AG04450 (cell line): ENCODE results near the gene L3MBTL1. TPM values are rescaled to one million over a fixed set of nuclear protein-coding genes. Genes with fewer than 3 reads are reported as not detected.

Experiments
- CTCF ChIA-PET: fragments of 300-600, 350-600 bp; formaldehyde crosslinking; extraction: SDS; loops from one replicate; lab custom pipeline; 2022; ENCODE audit warnings: antibody characterized with exemption, inconsistent platforms; lab: Charles Lee
- POLR2A ChIA-PET: fragments of 350-600 bp; formaldehyde crosslinking; extraction: SDS; loops from one replicate; lab custom pipeline; 2021; ENCODE audit warnings: antibody characterized with exemption, inconsistent platforms; lab: Yijun Ruan, JAX
- DNase-seq: peaks from one replicate; pipeline ENCODE4 v3.0.0-alpha.2; 2011; ENCODE audit warnings: low read depth, low spot score
- H3K27ac ChIP-seq: one replicate; pipeline ENCODE4 v1.5.1; 2012; ENCODE audit warnings: low read depth, low read length, control low read depth
- H3K27me3 ChIP-seq: one replicate; pipeline ENCODE4 v1.6.0; 2012; ENCODE audit warnings: low read length; ENCODE audit not compliant: control insufficient read depth, insufficient read depth
- H3K4me3 ChIP-seq: 2 replicates; pipeline ENCODE4 v1.5.1; 2011; ENCODE audit warnings: mild to moderate bottlenecking, low read depth, low read length, control low read depth
- H3K9me3 ChIP-seq: 2 replicates; pipeline ENCODE4 v1.5.1; 2012; ENCODE audit warnings: low read length; ENCODE audit not compliant: control insufficient read depth, insufficient read depth
- polyA plus RNA-seq: library from polyadenylated mRNA; depleted of rRNA; stranded (reverse); fragments of >200 nt; gene quantifications from 2 replicates; pipeline ENCODE4 v1.2.3, GENCODE V29; 2011
- TF ChIP-seq, protein P1 (sequence below): IDR thresholded peaks from 2 replicates; pipeline ENCODE4 v1.5.1; 2011; ENCODE audit warnings: low read depth, low read length, control low read depth, inconsistent platforms

The L3MBTL1 gene
- polyA plus RNA-seq, 1 experiment: 3.0 TPM

DNA sequence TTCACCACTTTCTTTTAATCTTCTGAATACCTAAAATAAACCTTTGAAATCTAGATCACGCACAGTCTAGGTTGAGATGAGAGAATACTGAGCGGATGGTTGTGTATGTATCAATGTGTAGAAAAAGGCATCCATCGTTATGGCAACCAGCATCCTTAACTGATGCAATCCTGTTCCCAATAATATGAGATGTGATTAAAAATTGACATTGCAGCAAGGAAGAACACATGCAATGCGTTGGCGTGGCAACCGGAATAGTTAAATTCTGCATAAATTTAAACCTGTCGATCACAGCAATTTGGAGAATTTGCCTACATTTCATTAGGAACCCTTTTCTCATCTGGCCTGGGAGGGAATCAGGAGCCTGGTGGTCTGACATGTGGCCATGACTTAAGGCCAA is 1.3 kb upstream of the L3MBTL1 start:
- CTCF ChIA-PET: no interaction called here
- TF ChIP-seq, protein P1, sequence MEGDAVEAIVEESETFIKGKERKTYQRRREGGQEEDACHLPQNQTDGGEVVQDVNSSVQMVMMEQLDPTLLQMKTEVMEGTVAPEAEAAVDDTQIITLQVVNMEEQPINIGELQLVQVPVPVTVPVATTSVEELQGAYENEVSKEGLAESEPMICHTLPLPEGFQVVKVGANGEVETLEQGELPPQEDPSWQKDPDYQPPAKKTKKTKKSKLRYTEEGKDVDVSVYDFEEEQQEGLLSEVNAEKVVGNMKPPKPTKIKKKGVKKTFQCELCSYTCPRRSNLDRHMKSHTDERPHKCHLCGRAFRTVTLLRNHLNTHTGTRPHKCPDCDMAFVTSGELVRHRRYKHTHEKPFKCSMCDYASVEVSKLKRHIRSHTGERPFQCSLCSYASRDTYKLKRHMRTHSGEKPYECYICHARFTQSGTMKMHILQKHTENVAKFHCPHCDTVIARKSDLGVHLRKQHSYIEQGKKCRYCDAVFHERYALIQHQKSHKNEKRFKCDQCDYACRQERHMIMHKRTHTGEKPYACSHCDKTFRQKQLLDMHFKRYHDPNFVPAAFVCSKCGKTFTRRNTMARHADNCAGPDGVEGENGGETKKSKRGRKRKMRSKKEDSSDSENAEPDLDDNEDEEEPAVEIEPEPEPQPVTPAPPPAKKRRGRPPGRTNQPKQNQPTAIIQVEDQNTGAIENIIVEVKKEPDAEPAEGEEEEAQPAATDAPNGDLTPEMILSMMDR: no peak
- Histone ChIP-seq H3K27ac (no peak overlapping the region), H3K4me3 (no peak overlapping the region), H3K27me3 (peaks cover 33% of the 10 kb centered on the region), H3K9me3 (peaks cover 3% of the 10 kb centered on the region; the same call in 1 of the 2 replicates)
- POLR2A ChIA-PET: no interaction called here
- DNase-seq: no peak

GRCh38 chr20:43508106-43508505 is 609 bp downstream of the L3MBTL1 start:
- Histone ChIP-seq H3K27ac (no peak overlapping the region), H3K9me3 (peaks cover 3% of the 10 kb centered on the region; the same call in 1 of the 2 replicates), H3K27me3 (peaks cover 33% of the 10 kb centered on the region), H3K4me3 (peak overlapping the region; percentile 61)
- POLR2A ChIA-PET: interaction anchor here (0.6 kb wide), 1 partner anchor 50 kb away, joined by 4 read pairs; no protein-coding TSS in a partner anchor
- no peak for DNase-seq
- TF ChIP-seq, protein P1: no peak
- CTCF ChIA-PET: no interaction called here

DNA sequence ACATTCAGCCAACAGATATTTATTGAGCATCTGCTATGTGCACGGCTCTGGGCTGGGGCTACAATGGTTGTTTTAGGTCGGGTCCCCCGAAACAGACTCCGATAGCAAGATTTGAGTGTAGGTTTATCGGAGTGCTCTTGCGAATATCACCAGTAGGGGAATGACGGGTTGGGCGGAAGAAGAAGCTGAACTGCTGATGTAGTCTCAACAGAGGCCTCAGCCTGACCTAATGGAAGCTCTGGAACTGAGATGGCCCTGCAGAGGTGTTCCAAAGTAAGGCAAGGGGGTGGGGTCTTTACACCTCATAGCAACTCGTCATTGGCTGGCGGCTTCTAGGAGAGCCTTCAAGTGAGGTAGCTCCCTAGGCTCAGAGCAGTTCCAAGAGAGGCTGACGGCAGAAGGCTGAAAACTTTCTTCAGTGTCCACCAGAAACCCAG is 1.1 kb downstream of the L3MBTL1 start:
- H3K4me3 ChIP-seq: no peak overlapping the region
- TF ChIP-seq, protein P1: 0 out of 2 replicates have a peak, but pooled peaks have one; percentile 18
- ChIA-PET CTCF (interaction anchor here (0.6 kb wide), 1 partner anchor 99 kb away, joined by 3 read pairs; no protein-coding TSS in a partner anchor), POLR2A (interaction anchor here (0.6 kb wide), 1 partner anchor 50 kb away, joined by 4 read pairs; no protein-coding TSS in a partner anchor)
- peaks cover 33% of the 10 kb centered on the region for H3K27me3 ChIP-seq
- no peak for DNase-seq
- peaks cover 3% of the 10 kb centered on the region; the same call in 1 of the 2 replicates for H3K9me3 ChIP-seq
- no peak overlapping the region for H3K27ac ChIP-seq

DNA sequence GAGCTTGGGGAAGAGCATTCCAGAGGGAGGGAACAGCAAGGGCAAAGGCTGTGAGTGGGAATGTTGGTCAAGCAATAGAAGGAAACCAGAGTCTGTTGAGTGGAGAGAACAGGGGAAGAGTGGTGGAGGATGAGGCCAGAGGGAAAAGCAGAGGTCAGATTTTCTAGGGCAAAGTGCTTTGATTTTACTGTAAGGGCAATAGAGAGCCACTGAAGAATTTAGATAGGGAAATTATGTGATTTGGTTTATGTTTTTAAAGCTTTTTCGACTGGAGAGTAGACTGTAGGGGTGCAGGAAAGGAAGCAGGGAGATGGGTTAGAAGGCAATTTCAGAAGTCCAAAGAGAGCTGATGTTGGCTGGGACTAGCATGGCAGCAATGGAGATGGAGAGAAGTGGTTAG is 4.4 kb downstream of the L3MBTL1 start:
- H3K27me3 ChIP-seq: peaks cover 14% of the 10 kb centered on the region
- CTCF ChIA-PET: no interaction called here

More for the DNA sequence above, 4.4 kb downstream of the L3MBTL1 start:
- no peak overlapping the region for H3K4me3 ChIP-seq
- POLR2A ChIA-PET: no interaction called here
- no peak overlapping the region for H3K27ac ChIP-seq
- DNase-seq: no peak
- peaks cover 11% of the 10 kb centered on the region; the same call in 1 of the 2 replicates for H3K9me3 ChIP-seq
- TF ChIP-seq, protein P1: no peak
